ENCODE results near the gene AAK1.
A peak's percentile ranks its signal among the peaks of the same experiment; 100 is the strongest.

AAK1 gene

GRCh38 chr2:69571189-69571588 lies 72.3 kb downstream of the AAK1 start:
- Mint-ChIP-seq H3K9me3 (no peaks in the 10 kb centered on the region), H3K36me3 (ENCODE audit: insufficient read depth) (peaks cover 7% of the 10 kb centered on the region), H3K27ac (ENCODE audit: low read depth) (peak overlapping the region; percentile 69), H3K4me1 (peaks cover 83% of the 10 kb centered on the region), H3K4me3 (peak overlapping the region; percentile 21), H3K27me3 (no peaks in the 10 kb centered on the region)
- ATAC-seq (replicated peaks; ENCODE audit: extremely low read depth, poor library complexity, severe bottlenecking) = peak; percentile 58
- no peak for DNase-seq (ENCODE audit: low spot score in 2 of 2)

GRCh38 chr2:69570474-69570873 lies 73.1 kb downstream of the AAK1 start:
- H3K27me3 Mint-ChIP-seq = no peaks in the 10 kb centered on the region
- no peak overlapping the region for H3K4me3 Mint-ChIP-seq
- no peak for DNase-seq (ENCODE audit: low spot score in 2 of 2)
- peak overlapping the region; percentile 69 for H3K27ac Mint-ChIP-seq (ENCODE audit: low read depth)
- H3K36me3 Mint-ChIP-seq (ENCODE audit: insufficient read depth) = peaks cover 7% of the 10 kb centered on the region
- no peaks in the 10 kb centered on the region for H3K9me3 Mint-ChIP-seq
- ATAC-seq (replicated peaks; ENCODE audit: extremely low read depth, poor library complexity, severe bottlenecking) = no peak
- peaks cover 84% of the 10 kb centered on the region for H3K4me1 Mint-ChIP-seq

DNA sequence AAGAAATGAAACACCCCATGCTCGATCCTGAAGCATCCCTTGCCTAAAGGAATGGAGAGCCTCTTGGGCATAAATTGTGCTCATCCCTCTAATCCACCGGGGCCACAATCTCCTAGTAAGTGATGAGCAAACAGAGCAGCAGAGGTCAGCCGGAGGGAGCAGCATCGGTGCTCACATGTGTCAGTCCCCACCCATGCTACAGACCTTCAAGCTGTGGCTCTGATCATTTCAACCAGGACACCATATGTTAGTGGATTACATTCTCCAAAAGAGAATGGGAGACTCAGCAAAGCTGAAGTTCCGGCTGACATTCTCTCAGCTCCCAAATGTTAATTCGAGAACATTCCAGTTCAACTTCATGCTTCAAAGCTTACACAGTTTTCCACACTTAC lies 75.6 kb downstream of the AAK1 start:
- Mint-ChIP-seq H3K9me3 (no peaks in the 10 kb centered on the region), H3K36me3 (ENCODE audit: insufficient read depth) (peaks cover 4% of the 10 kb centered on the region), H3K27me3 (no peaks in the 10 kb centered on the region), H3K27ac (ENCODE audit: low read depth) (peak overlapping the region; percentile 32), H3K4me3 (no peak overlapping the region), H3K4me1 (peaks cover 84% of the 10 kb centered on the region)
- ATAC-seq (replicated peaks; ENCODE audit: extremely low read depth, poor library complexity, severe bottlenecking) (no peak), DNase-seq (ENCODE audit: low spot score in 2 of 2) (no peak)

- Mint-ChIP-seq H3K4me1 (peaks cover 86% of the 10 kb centered on the region), H3K9me3 (no peaks in the 10 kb centered on the region), H3K27ac (ENCODE audit: low read depth) (peak overlapping the region; percentile 32), H3K36me3 (ENCODE audit: insufficient read depth) (peaks cover 7% of the 10 kb centered on the region), H3K27me3 (no peaks in the 10 kb centered on the region), H3K4me3 (no peak overlapping the region)
- no peak for DNase-seq (ENCODE audit: low spot score in 2 of 2)
- ATAC-seq (replicated peaks; ENCODE audit: extremely low read depth, poor library complexity, severe bottlenecking) = no peak
Measured at GRCh38 chr2:69567157-69567908, 76.2 kb downstream of the AAK1 start.

DNA sequence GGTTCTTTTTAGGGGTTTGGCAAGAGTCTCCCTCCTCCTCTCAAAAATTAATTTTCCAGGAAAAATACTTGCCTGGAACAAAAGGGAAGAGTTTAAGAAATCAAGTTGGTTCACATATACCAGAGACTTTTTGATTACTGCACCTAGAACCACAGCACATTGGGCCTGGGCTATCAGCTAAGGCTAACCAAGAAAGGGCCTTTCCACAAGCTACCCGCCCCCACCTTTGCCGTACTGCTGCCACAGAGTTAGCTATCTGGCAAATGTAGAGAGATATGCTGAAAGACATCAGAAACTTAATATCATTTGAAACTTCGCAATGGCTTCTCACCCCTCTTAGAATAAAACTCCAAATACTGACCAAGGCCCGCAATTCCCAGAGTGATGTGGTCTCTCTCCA lies 76.9 kb downstream of the AAK1 start:
- DNase-seq (ENCODE audit: low spot score in 2 of 2) = no peak
- Mint-ChIP-seq H3K27me3 (no peaks in the 10 kb centered on the region), H3K4me3 (no peak overlapping the region), H3K36me3 (ENCODE audit: insufficient read depth) (peaks cover 7% of the 10 kb centered on the region), H3K9me3 (no peaks in the 10 kb centered on the region), H3K4me1 (peaks cover 88% of the 10 kb centered on the region), H3K27ac (ENCODE audit: low read depth) (peak overlapping the region; percentile 32)
- ATAC-seq (replicated peaks; ENCODE audit: extremely low read depth, poor library complexity, severe bottlenecking) = no peak

DNA sequence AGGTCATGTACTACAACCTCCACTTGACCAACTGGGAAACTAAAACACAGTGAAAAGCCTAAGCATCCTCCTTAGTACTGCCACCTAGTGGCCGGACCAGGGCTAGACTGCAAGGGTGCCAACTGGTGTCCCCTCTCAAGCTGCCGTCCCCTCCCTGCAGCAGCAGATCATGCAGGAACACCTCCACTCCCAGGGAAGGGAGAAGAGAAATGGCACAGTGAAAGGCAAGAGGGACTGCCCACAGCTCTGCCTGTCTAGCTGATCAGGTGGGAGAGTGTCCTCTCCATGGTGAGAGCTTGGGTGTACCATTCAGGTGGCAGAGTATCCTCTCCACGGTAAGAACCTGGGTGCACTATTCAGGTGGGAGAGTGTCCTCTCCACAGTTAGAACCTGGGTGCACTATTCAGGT lies 78.1 kb downstream of the AAK1 start:
- Mint-ChIP-seq H3K4me1 (peaks cover 82% of the 10 kb centered on the region), H3K27ac (ENCODE audit: low read depth) (peak overlapping the region; percentile 49), H3K4me3 (peak overlapping the region; percentile 4), H3K36me3 (ENCODE audit: insufficient read depth) (peaks cover 4% of the 10 kb centered on the region), H3K27me3 (no peaks in the 10 kb centered on the region), H3K9me3 (no peaks in the 10 kb centered on the region)
- ATAC-seq (replicated peaks; ENCODE audit: extremely low read depth, poor library complexity, severe bottlenecking) (peak; percentile 68), DNase-seq (ENCODE audit: low spot score in 2 of 2) (peak; percentile 54)

GRCh38 chr2:69564604-69565003 lies 78.9 kb downstream of the AAK1 start:
- Mint-ChIP-seq H3K4me3 (peak overlapping the region; percentile 9), H3K27ac (ENCODE audit: low read depth) (no peak overlapping the region)

DNA sequence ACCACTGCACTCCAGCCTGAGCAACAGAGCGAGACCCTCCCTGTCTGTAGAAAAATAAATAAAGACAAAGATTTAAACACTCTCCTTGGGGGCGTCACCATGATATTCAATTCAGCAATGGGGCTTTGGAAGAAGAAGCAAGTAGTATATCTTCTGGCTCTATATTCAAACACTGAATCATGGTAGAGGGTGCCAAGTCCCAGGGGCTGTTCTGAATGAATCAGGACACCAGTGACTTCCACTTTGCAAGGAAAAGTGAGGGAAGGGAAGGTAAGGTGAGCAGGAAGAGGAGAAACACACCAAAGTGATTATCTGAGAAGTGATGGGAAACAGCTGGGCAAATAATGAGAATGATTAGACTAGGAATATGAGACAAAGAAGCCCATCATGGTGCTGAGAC lies 80.5 kb downstream of the AAK1 start:
- Mint-ChIP-seq H3K4me1 (peaks cover 83% of the 10 kb centered on the region), H3K4me3 (no peak overlapping the region), H3K27ac (ENCODE audit: low read depth) (peak overlapping the region; percentile 63), H3K27me3 (no peaks in the 10 kb centered on the region), H3K36me3 (ENCODE audit: insufficient read depth) (peaks cover 4% of the 10 kb centered on the region), H3K9me3 (no peaks in the 10 kb centered on the region)
- DNase-seq (ENCODE audit: low spot score in 2 of 2) = no peak
- ATAC-seq (replicated peaks; ENCODE audit: extremely low read depth, poor library complexity, severe bottlenecking) = no peak

More at GRCh38 chr2:69564604-69565003, 78.9 kb downstream of the AAK1 start:
- H3K4me1 Mint-ChIP-seq = peaks cover 82% of the 10 kb centered on the region
- DNase-seq (ENCODE audit: low spot score in 2 of 2) (no peak), ATAC-seq (replicated peaks; ENCODE audit: extremely low read depth, poor library complexity, severe bottlenecking) (no peak)
- no peaks in the 10 kb centered on the region for H3K27me3 Mint-ChIP-seq
- H3K36me3 Mint-ChIP-seq (ENCODE audit: insufficient read depth) = peaks cover 4% of the 10 kb centered on the region
- no peaks in the 10 kb centered on the region for H3K9me3 Mint-ChIP-seq

- DNase-seq (ENCODE audit: low spot score in 2 of 2) (no peak), ATAC-seq (replicated peaks; ENCODE audit: extremely low read depth, poor library complexity, severe bottlenecking) (no peak)
- peaks cover 4% of the 10 kb centered on the region for H3K36me3 Mint-ChIP-seq (ENCODE audit: insufficient read depth)
- no peak overlapping the region for H3K27ac Mint-ChIP-seq (ENCODE audit: low read depth)
- H3K4me1 Mint-ChIP-seq = peaks cover 82% of the 10 kb centered on the region
- H3K9me3 Mint-ChIP-seq = no peaks in the 10 kb centered on the region
- no peak overlapping the region for H3K4me3 Mint-ChIP-seq
- H3K27me3 Mint-ChIP-seq = no peaks in the 10 kb centered on the region
Measured at GRCh38 chr2:69561101-69561500, 82.4 kb downstream of the AAK1 start.

DNA sequence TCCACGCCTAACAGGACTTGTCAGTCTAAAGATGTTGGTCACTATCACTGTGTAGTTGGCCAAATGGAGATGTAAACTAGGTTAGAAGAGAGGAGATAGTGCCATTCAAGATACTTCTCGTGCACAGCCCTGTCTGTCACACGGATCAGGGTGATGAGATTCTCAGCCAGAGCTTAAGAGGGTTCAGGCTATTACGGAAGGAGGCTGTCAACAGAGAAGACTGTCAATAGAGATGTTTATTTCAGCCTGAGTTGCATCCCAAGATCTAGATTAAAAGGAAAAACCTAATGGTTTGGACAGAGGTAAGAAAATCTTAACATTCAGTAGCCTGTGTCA lies 83.4 kb downstream of the AAK1 start:
- H3K4me1 Mint-ChIP-seq = peaks cover 77% of the 10 kb centered on the region
- ATAC-seq (replicated peaks; ENCODE audit: extremely low read depth, poor library complexity, severe bottlenecking) (no peak), DNase-seq (ENCODE audit: low spot score in 2 of 2) (no peak)
- H3K4me3 Mint-ChIP-seq = no peak overlapping the region
- peaks cover 4% of the 10 kb centered on the region for H3K36me3 Mint-ChIP-seq (ENCODE audit: insufficient read depth)
- no peaks in the 10 kb centered on the region for H3K27me3 Mint-ChIP-seq
- peak overlapping the region; percentile 36 for H3K27ac Mint-ChIP-seq (ENCODE audit: low read depth)
- no peaks in the 10 kb centered on the region for H3K9me3 Mint-ChIP-seq

- Mint-ChIP-seq H3K36me3 (ENCODE audit: insufficient read depth) (peaks cover 4% of the 10 kb centered on the region), H3K4me1 (peaks cover 77% of the 10 kb centered on the region), H3K9me3 (no peaks in the 10 kb centered on the region), H3K4me3 (no peak overlapping the region), H3K27ac (ENCODE audit: low read depth) (peak overlapping the region; percentile 36), H3K27me3 (no peaks in the 10 kb centered on the region)
- DNase-seq (ENCODE audit: low spot score in 2 of 2) (no peak), ATAC-seq (replicated peaks; ENCODE audit: extremely low read depth, poor library complexity, severe bottlenecking) (no peak)
Measured at GRCh38 chr2:69559442-69560146, 83.9 kb downstream of the AAK1 start.

DNA sequence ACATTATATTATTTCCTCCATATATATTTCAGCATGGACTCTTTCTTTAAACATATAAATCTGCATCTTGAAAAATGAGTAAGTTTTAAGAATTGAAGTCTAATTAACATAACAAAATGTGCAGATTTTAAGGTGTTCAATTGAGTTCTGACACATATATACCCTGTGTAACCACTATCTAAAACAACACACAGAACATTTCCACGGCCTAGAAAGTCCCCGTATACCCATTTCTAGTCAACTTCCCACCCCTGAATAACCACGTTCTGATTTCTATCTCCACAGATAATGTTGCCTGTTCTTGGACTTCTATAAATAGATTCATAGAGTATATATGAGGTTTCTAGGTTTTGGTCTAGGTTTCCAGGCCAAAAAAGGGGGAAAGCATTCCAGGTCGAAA lies 87.5 kb downstream of the AAK1 start:
- Mint-ChIP-seq H3K9me3 (no peaks in the 10 kb centered on the region), H3K36me3 (ENCODE audit: insufficient read depth) (peaks cover 12% of the 10 kb centered on the region), H3K27me3 (no peaks in the 10 kb centered on the region), H3K4me3 (peak overlapping the region; percentile 22), H3K27ac (ENCODE audit: low read depth) (peak overlapping the region; percentile 45), H3K4me1 (peaks cover 67% of the 10 kb centered on the region)
- ATAC-seq (replicated peaks; ENCODE audit: extremely low read depth, poor library complexity, severe bottlenecking) = no peak
- no peak for DNase-seq (ENCODE audit: low spot score in 2 of 2)

- H3K9me3 Mint-ChIP-seq = no peaks in the 10 kb centered on the region
- H3K4me1 Mint-ChIP-seq = peaks cover 63% of the 10 kb centered on the region
- peaks cover 14% of the 10 kb centered on the region for H3K36me3 Mint-ChIP-seq (ENCODE audit: insufficient read depth)
- H3K27ac Mint-ChIP-seq (ENCODE audit: low read depth) = peak overlapping the region; percentile 20
- no peaks in the 10 kb centered on the region for H3K27me3 Mint-ChIP-seq
- ATAC-seq (replicated peaks; ENCODE audit: extremely low read depth, poor library complexity, severe bottlenecking) (no peak), DNase-seq (ENCODE audit: low spot score in 2 of 2) (no peak)
- H3K4me3 Mint-ChIP-seq = no peak overlapping the region
Measured at GRCh38 chr2:69554981-69555380, 88.6 kb downstream of the AAK1 start.
